SH-SY5Y (cell line): Measurements from ENCODE around the gene ZDHHC16.

Experiments used
- GATA2 ChIP-seq: IDR thresholded peaks from 2 replicates; pipeline ENCODE4 v1.6.1; 2011; ENCODE audit warnings: mild to moderate bottlenecking, low read depth, low read length
- GATA3 ChIP-seq: IDR thresholded peaks from 2 replicates; pipeline ENCODE4 v1.6.1; 2011; ENCODE audit warnings: low read depth, mild to moderate bottlenecking, low read length, moderate library complexity

- TF ChIP-seq GATA3, result no peak
- TF ChIP-seq GATA2, result no peak
Measured at GRCh38 chr10:97483921-97484320, 37.9 kb downstream of the ZDHHC16 start.
